SK-N-SH treated with all-trans-retinoic acid at 6 μM for 48 hours (cell line): ENCODE results near the gene RAP1A.

Source experiments
- ZNF70 ChIP-seq: fragments of 450-650 bp; formaldehyde crosslinking; IDR thresholded peaks from 2 replicates; pipeline ENCODE4 v1.5.0; 2020; ENCODE audit warnings: mild to moderate bottlenecking, moderate library complexity
- TF ChIP-seq, protein P1 (sequence below): fragments of 250-450 bp; sonication (Bioruptor Pico); IDR thresholded peaks from 2 replicates; pipeline ENCODE4 v1.5.1; 2020; ENCODE audit warnings: low read depth, mild to moderate bottlenecking, moderate library complexity

DNA sequence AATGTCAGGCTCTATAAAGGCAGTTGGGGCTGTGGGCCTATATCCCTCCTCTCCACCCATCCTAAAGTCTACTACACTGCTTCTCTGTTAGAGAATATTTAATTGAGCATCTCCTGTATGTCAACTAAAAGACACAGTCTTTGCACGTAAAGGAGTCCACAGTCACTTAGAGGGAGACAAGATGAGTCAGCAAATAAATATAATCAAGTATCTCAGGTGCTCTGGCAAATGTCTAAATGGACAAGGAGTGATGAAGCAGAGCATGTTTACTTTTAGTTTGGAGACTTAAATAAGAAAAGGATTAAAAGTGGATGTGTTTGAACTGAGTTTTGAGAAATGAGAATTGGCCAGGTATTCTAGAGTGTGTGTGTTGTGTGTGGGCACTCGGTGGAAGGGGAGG, 41.8 kb upstream of the RAP1A start:
- TF ChIP-seq, protein P1, sequence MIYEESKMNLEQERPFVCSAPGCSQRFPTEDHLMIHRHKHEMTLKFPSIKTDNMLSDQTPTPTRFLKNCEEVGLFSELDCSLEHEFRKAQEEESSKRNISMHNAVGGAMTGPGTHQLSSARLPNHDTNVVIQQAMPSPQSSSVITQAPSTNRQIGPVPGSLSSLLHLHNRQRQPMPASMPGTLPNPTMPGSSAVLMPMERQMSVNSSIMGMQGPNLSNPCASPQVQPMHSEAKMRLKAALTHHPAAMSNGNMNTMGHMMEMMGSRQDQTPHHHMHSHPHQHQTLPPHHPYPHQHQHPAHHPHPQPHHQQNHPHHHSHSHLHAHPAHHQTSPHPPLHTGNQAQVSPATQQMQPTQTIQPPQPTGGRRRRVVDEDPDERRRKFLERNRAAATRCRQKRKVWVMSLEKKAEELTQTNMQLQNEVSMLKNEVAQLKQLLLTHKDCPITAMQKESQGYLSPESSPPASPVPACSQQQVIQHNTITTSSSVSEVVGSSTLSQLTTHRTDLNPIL (CRISPR knock-in tag), result no peak
- no peak for TF ChIP-seq ZNF70 (CRISPR knock-in tag)
